IMR-90 (cell line): ENCODE data around the gene NHSL2.

Experiments
- BHLHE40 ChIP-seq: fragments of 150-350 bp; IDR thresholded peaks from 2 replicates; pipeline ENCODE4 v1.6.1; 2016; ENCODE audit warnings: mild to moderate bottlenecking, low read depth, low read length
- CEBPB ChIP-seq: IDR thresholded peaks from 2 replicates; pipeline ENCODE4 v1.6.1; 2012; ENCODE audit warnings: low read depth, low read length, improper control_type of control experiment
- CHD1 ChIP-seq: IDR thresholded peaks from 2 replicates; pipeline ENCODE4 v1.6.1; 2012; ENCODE audit warnings: low read depth, low read length, improper control_type of control experiment
- CTCF ChIP-seq: conservative IDR thresholded peaks from 2 replicates; pipeline ENCODE4 v1.5.1; 2012; ENCODE audit warnings: mild to moderate bottlenecking, low read depth, low read length, improper control_type of control experiment
- MAFK ChIP-seq: IDR thresholded peaks from 2 replicates; pipeline ENCODE4 v1.6.1; 2012; ENCODE audit warnings: low read depth, low read length, improper control_type of control experiment
- MAZ ChIP-seq: IDR thresholded peaks from 2 replicates; pipeline ENCODE4 v1.6.1; 2012; ENCODE audit warnings: low read depth, mild to moderate bottlenecking, low read length, improper control_type of control experiment, moderate library complexity, borderline replicate concordance
- POLR2A ChIP-seq: IDR thresholded peaks from 2 replicates; pipeline ENCODE4 v1.6.1; 2012; ENCODE audit warnings: mild to moderate bottlenecking, low read depth, low read length
- RAD21 ChIP-seq: IDR thresholded peaks from 2 replicates; pipeline ENCODE4 v1.6.1; 2012; ENCODE audit warnings: low read length, improper control_type of control experiment
- SMC3 ChIP-seq: fragments of 150-350 bp; IDR thresholded peaks from 2 replicates; pipeline ENCODE4 v1.6.1; 2016; ENCODE audit warnings: low read depth, mild to moderate bottlenecking, antibody characterized with exemption, low read length, moderate library complexity

- no peak for TF ChIP-seq POLR2A
- TF ChIP-seq SMC3: no peak
- no peak for TF ChIP-seq CTCF
- no peak for TF ChIP-seq BHLHE40
- TF ChIP-seq MAFK: no peak
- TF ChIP-seq MAZ: no peak
- TF ChIP-seq RAD21: no peak
- no peak for TF ChIP-seq CHD1
- no peak for TF ChIP-seq CEBPB
Observed at GRCh38 chrX:71885099-71885498, 25.5 kb upstream of the NHSL2 start.
